GM19351 (cell line): Measurements from ENCODE around the gene SLC16A8.
"Not testable (repeated sequence)": the region's sequence is repeated elsewhere in the genome, so short reads cannot be mapped to it uniquely, and the experiment has no call there.

Source experiments
- ATAC-seq: cut with Tn5 transposase; IDR thresholded peaks from one replicate; pipeline ENCODE4 v1.9.1; 2021; ENCODE audit warnings: mild to moderate bottlenecking, moderate library complexity; ENCODE audit not compliant: unreplicated experiment

SLC16A8 gene, protein sequence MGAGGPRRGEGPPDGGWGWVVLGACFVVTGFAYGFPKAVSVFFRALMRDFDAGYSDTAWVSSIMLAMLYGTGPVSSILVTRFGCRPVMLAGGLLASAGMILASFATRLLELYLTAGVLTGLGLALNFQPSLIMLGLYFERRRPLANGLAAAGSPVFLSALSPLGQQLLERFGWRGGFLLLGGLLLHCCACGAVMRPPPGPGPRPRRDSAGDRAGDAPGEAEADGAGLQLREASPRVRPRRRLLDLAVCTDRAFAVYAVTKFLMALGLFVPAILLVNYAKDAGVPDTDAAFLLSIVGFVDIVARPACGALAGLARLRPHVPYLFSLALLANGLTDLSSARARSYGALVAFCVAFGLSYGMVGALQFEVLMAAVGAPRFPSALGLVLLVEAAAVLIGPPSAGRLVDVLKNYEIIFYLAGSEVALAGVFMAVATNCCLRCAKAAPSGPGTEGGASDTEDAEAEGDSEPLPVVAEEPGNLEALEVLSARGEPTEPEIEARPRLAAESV

GRCh38 chr22:38083931-38084631 is at the start of gene SLC16A8:
Gene SLC16A8, minus strand, starts transcription at chr22:38084184. Its CDS starts 1,311 bp downstream, at chr22:38082873.
- no peak for ATAC-seq

DNA sequence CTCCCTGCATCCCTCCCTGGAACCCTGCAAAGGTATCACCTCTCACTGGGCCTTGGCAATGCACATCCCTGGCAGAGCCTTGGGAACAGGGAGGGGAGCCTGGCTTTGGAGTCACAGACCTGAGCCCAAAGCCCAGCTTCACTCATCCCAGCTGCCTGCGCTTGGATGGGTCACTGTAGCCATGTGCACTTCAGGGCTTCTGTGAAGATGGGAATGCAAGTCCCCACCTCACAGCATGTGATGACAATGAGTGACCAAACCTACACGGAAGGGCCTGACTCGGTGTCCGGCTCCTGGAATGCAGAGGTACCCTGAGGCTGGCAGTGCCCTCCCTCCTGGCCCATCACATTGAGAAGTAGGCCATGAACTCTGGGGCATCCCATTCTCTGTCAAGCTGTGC is 49.3 kb upstream of the SLC16A8 start:
- ATAC-seq: no peak

DNA sequence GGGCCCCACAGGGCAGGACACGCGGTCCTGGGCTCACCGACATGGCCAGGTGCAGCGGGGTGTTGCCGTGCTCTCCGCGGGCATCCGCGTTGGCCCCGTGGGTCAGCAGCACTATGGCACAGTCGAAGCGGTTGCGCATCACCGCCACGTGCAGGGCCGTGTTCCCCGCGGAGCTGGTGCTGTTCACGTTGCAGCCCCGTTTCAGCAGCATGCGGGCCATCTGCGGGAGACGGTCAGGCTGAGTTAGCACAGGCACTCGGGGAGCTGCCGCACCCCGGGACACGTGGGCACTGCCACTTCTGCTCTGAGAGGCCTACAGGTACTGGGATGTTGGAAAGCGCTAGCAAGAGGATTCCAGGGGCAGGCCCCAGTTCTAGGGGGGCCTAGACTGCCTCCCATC is 48.8 kb upstream of the SLC16A8 start:
- ATAC-seq: no peak

DNA sequence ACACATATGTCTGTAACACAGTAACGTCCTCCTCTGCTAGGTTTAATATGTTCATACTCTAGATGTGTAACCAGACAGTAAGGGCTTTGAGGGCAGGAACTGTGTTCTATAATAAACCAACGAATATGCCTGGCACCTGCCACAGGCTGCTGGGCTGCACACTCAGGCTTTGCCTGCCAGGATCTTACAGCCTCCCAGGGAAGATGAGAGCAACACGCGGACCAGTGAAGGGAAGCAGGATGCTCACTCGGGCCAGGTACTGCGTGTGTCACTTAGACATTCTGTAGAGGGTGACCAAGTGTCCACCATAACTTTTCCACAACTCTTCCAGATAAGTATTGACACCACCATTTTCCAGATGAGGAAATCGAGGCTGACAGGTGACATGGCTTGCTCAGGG is 48.2 kb upstream of the SLC16A8 start:
- no peak for ATAC-seq

- no peak for ATAC-seq
Measured at GRCh38 chr22:38131399-38131798, 47.4 kb upstream of the SLC16A8 start.

DNA sequence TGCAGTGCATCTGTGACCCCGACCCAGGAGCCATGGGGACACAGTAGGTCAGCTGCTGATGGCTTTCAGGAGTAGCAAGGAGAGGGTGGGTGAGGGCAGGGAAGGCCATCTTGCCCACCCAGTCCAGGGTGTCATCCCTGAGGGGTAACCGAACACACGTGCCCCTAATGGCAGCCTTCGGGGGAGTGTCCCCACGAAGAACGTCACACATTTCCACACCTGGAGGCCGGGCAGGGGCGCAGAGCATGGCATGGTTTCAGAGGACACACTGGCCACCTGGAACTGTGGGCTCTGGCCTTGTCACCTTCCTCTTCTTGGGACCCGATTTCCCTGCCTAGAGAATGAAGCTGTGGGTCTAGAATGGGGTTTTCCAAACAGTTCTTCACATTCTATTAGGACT is 45.9 kb upstream of the SLC16A8 start:
- no peak for ATAC-seq

DNA sequence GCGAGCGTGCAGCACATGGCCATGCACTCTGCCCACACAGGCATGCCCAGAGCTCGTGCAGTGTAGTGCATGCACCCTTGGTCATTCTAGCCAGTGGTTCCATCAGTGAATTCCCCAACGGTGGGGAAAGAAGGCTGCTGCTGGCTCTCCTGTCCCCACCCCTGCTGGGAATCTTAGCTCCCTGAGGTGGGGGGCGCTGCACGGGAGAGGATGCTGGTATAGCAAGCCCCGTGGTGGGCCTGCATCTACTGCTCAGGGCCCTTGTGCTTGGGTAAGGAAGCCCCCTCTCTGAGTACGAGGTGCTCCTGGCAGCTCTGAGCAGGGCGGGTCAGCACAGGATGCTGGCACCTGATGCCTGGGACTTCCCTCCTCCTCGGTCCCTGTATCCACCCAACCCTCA is 45.0 kb upstream of the SLC16A8 start:
- no peak for ATAC-seq

- ATAC-seq: no peak
Measured at GRCh38 chr22:38127869-38128268, 43.9 kb upstream of the SLC16A8 start.

DNA sequence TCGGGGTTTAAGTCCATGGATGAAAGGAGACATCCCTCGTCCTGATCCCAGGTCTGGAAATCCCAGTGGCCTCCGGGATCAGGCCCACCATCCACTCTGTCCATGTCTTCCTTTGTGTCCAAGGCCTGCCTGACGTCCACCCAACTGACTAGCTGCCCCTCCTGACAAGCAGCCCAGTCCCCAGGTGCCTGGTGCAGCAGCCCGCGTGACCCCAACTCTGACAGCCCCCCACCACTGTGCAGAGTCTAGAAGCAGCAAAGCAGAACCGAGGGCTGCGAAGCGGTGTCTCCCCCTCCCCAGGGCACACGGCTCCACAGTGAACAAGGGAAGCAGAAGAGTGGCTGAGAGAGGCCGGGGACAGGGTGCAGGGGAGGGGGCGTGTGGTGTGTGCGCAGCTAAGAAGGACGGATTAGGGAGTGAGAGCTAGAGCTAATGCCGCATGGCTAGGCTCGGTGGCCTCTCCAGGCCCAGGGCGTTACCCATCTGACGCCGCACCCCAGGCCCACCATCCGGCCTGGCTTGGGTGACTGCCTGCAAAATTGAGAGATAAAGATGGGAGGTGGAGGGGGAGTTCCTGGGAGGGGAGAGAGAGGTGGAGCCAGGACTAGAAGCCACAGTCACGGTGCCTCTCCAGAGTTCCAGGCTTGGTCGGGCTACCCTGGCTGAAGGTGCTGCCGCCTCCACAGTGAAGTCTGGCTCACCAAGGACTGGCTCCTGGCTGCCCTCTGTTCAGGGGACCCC is 43.1 kb upstream of the SLC16A8 start:
- ATAC-seq: no peak

- ATAC-seq: no peak
Measured at GRCh38 chr22:38125751-38126201, 41.8 kb upstream of the SLC16A8 start.

- ATAC-seq: no peak
Measured at GRCh38 chr22:38125038-38125610, 41.1 kb upstream of the SLC16A8 start.

- no peak for ATAC-seq
Measured at GRCh38 chr22:38124236-38124974, 40.4 kb upstream of the SLC16A8 start.

GRCh38 chr22:38122616-38123015 is 38.6 kb upstream of the SLC16A8 start:
- ATAC-seq: no peak

DNA sequence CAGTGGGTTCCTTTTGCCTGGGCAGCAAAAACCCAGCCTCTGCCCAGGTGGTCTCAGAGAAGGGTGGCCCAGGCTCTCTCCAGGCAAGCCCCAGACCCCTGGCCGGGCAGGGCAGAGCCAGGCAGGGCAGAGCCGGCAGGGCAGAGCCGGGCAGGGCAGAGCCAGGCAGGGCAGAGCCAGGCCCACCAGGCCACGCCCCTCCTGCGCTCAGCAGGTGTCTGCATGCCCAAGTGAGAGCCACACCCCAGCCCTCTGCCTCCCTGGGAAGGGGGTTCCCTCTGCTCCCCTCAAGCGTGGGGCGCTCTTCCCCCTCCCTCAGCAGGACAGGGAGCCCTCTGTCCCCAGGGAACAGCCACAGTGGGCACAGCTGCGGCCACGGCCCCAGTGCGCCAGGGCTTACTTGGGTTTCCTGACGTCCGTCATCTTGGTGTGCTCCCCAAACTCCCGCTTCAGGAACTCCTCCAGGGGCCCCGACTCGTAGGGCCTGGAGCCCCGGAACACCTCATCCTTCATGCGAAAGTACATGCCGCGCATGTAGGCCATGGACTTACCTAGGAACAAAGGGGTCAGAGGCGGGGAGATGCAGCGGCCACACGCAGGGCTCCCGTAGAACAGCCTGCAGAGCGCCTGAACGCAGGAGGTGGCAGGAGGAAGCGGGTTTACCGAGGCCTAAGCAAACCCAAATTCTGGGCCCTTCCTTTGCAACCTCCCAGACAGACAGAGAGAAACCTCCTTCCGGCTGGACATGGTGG is 36.6 kb upstream of the SLC16A8 start:
- no peak for ATAC-seq

DNA sequence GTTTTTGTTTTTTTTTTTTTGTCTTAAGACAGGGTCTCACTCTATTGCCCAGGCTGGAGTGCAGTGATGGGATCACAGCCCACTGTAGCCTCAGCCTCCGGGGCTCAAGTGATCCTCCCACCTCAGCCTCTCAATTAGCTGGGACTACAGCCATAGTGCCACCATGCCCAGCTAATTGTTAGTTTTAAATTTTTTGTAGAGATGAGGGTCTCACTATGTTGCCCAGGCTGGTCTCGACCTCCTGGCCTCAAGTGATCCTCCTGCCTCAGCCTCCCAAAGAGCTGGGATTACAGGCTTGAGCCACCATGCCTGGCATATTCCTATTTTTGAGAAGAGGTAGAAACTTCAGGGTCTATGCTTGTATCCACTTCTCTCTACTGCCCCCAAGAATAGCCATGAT is 34.8 kb upstream of the SLC16A8 start:
- not testable (repeated sequence) for ATAC-seq

GRCh38 chr22:38118182-38118581 is 34.2 kb upstream of the SLC16A8 start:
- ATAC-seq: no peak

DNA sequence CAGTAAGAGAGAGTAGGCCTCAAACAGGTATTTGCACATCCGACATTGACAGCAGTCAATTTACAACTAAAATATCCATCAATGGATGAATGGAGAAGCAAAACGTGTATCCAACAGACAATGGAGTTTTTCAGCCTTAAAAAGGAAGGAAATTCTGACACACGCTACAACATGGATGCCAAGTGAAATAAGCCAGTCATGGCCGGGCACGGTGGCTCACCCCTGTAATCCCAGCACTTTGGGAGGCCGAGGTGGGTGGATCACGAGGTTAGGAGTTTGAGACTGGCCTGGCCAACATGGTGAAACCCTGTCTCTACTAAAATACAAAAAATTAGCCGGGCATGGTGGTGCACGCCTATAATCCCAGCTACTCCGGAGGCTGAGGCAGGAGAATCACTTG is 33.6 kb upstream of the SLC16A8 start:
- not testable (repeated sequence) for ATAC-seq

GRCh38 chr22:38115423-38116205 is 31.6 kb upstream of the SLC16A8 start:
- ATAC-seq: no peak
